HUES64 (cell line): Measurements from ENCODE around the gene SYNE2.

Experiments
- H3K27ac ChIP-seq: 2 replicates; pipeline ENCODE4 v1.7.0; 2013; ENCODE audit warnings: low read depth, low read length, inconsistent platforms
- H3K27me3 ChIP-seq: 2 replicates; pipeline ENCODE4 v1.6.1; 2013; ENCODE audit warnings: mild to moderate bottlenecking, low read length; ENCODE audit not compliant: insufficient read depth
- H3K36me3 ChIP-seq: 2 replicates; pipeline ENCODE4 v1.6.1; 2013; ENCODE audit warnings: mild to moderate bottlenecking, low read length; ENCODE audit not compliant: insufficient read depth
- H3K4me1 ChIP-seq: 2 replicates; pipeline ENCODE4 v1.6.1; 2013; ENCODE audit warnings: mild to moderate bottlenecking, low read length, moderate library complexity; ENCODE audit not compliant: insufficient read depth
- H3K4me3 ChIP-seq: 2 replicates; pipeline ENCODE4 v1.5.1; 2013; ENCODE audit warnings: mild to moderate bottlenecking, low read length, moderate library complexity
- H3K9ac ChIP-seq: 2 replicates; pipeline ENCODE4 v1.6.1; 2013; ENCODE audit warnings: mild to moderate bottlenecking, low read depth, low read length
- H3K9me3 ChIP-seq: 2 replicates; pipeline ENCODE4 v1.6.1; 2013; ENCODE audit warnings: low read depth, low read length; ENCODE audit not compliant: insufficient read depth
- whole genome bisulfite sequencing: fragments of 150-250, 120-280 bp; methylation state at CpG from one replicate; pipeline ENCODE4 v1.1.7; 2013; ENCODE audit warnings: missing lambda C conversion rate; 5-methylcytosine and 5-hydroxymethylcytosine counted together

The SYNE2 gene

GRCh38 chr14:63897721-63898163 is 44.9 kb downstream of the SYNE2 start:
- 96% methylated on average over 4 of the region's 4 CpGs for WGBS
- no peak overlapping the region for H3K27ac ChIP-seq
- no peak overlapping the region for H3K4me3 ChIP-seq
- peaks cover 13% of the 10 kb centered on the region for H3K4me1 ChIP-seq
- H3K9ac ChIP-seq: no peak overlapping the region
- no peaks in the 10 kb centered on the region for H3K9me3 ChIP-seq
- no peaks in the 10 kb centered on the region for H3K36me3 ChIP-seq
- no peaks in the 10 kb centered on the region for H3K27me3 ChIP-seq

DNA sequence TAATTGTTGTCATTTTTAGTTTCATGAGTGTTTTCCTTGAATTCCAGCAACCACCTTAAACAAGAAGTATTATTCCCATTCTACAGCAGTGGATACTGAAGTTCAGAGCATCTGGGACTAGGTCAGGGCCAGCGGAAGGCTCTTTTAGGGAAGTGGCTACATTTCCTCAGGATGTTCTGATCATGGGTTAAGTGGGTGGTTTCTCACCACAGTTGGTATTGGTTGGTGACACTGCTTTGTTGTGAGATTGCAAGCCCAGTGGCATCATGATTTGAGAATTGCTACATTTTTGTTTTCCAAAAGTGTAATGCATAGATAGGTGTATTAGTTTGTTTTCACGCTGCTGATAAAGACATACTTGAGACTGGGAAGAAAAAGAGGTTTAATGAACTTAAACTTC is 47.1 kb downstream of the SYNE2 start:
- Histone ChIP-seq H3K4me3 (no peak overlapping the region), H3K9ac (no peak overlapping the region), H3K36me3 (no peaks in the 10 kb centered on the region), H3K27ac (no peak overlapping the region), H3K9me3 (no peaks in the 10 kb centered on the region), H3K4me1 (peaks cover 7% of the 10 kb centered on the region), H3K27me3 (no peaks in the 10 kb centered on the region)
- WGBS: 95% methylated on average over 2 of the region's 2 CpGs

DNA sequence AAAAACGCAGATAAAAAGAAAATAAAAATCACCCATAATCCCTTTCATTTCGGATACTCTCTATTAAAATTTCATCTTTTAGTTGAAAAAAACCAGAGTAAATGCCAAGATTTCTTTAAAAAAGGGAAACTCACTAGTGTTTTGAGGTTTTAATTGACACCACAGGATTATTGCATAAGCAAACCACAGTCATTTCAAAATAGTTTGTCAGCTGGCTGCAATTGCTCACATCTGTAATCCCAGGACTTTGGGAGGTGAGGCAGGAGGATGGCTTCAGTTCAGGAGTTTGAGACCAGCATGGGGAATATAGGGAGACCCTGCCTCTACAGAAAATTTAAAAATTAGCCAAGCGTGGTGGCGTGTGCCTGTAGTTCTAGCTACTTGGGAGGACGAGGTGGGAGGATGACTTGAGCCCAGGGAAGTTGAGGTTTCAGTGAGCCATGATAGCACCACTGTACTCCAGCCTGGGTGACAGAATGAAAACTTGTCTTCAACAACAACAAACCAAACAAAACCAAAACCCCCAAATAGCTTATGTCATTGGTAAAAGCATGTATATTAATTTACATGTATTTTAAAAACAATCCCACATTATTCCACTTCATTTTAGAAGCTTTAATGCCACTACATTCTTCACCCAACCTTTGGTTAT is 48.8 kb downstream of the SYNE2 start:
- Histone ChIP-seq H3K4me1 (peaks cover 7% of the 10 kb centered on the region), H3K4me3 (no peak overlapping the region), H3K9me3 (no peaks in the 10 kb centered on the region), H3K36me3 (no peaks in the 10 kb centered on the region), H3K9ac (no peak overlapping the region), H3K27me3 (no peaks in the 10 kb centered on the region), H3K27ac (no peak overlapping the region)
- 95% methylated on average over 5 of the region's 5 CpGs for WGBS

GRCh38 chr14:63902375-63902976 is 49.7 kb downstream of the SYNE2 start:
- H3K9ac ChIP-seq: no peak overlapping the region
- WGBS: 94% methylated on average over 6 of the region's 7 CpGs
- H3K4me1 ChIP-seq: peaks cover 15% of the 10 kb centered on the region
- no peaks in the 10 kb centered on the region for H3K27me3 ChIP-seq
- no peaks in the 10 kb centered on the region for H3K9me3 ChIP-seq
- no peak overlapping the region for H3K4me3 ChIP-seq
- H3K27ac ChIP-seq: no peak overlapping the region
- no peaks in the 10 kb centered on the region for H3K36me3 ChIP-seq

- no peaks in the 10 kb centered on the region for H3K9me3 ChIP-seq
- H3K4me3 ChIP-seq: no peak overlapping the region
- H3K27me3 ChIP-seq: no peaks in the 10 kb centered on the region
- 94% methylated on average over 2 of the region's 2 CpGs for WGBS
- peaks cover 26% of the 10 kb centered on the region for H3K4me1 ChIP-seq
- H3K27ac ChIP-seq: no peak overlapping the region
- no peak overlapping the region for H3K9ac ChIP-seq
- peaks cover 1% of the 10 kb centered on the region for H3K36me3 ChIP-seq
Measured at GRCh38 chr14:63904724-63905123, 51.9 kb downstream of the SYNE2 start.

DNA sequence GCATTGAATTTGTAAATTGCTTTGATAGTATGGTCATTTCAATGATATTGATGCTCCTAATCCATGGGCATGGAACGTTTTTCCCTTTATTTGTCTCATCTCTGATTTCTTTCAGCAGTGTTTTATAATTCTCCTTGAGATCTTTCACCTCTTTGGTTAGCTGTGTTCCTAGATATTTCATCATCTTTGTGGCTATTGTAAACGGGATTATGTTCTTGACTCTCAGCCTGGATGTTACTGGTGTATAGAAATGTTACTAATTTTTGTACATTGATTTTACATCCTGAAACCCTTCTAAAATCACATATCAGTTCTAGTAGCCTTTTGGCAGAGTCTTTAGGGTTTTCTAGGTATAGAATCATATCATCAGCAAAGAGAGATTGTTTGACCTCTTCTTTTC is 52.6 kb downstream of the SYNE2 start:
- H3K27ac ChIP-seq: no peak overlapping the region
- no peak overlapping the region for H3K9ac ChIP-seq
- no peak overlapping the region for H3K4me3 ChIP-seq
- no peaks in the 10 kb centered on the region for H3K9me3 ChIP-seq
- 83% methylated on average over 2 of the region's 2 CpGs for whole genome bisulfite sequencing
- no peaks in the 10 kb centered on the region for H3K27me3 ChIP-seq
- H3K4me1 ChIP-seq: peaks cover 26% of the 10 kb centered on the region
- peaks cover 7% of the 10 kb centered on the region for H3K36me3 ChIP-seq

DNA sequence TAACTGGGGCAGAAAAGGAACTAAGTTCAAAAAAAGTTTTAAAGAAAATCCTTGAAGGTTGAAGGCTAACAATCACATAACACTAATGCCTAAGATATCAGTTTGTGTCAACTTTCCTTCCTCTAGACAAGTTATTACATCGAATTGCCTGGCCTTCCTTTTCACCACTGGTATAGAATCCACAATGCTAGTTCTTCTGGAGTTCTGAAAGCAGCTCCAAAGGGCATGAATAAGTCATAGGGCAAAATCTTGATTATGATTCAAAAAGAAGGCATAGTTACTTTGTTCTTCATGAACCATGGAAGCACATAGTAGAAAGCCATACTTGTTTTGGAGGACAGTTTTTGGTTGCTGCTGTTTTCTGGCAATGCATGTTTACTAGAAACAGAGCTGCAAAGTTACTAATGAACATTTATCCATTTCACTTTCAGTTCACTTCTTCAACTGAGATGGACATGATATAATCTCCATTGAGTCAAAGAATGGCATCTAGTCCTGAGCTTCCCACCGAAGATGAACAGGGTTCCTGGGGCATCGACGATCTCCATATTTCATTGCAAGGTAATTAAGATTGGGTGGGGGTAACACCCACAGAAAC is 56.0 kb downstream of the SYNE2 start:
- Histone ChIP-seq H3K9me3 (no peaks in the 10 kb centered on the region), H3K4me3 (no peak overlapping the region), H3K27ac (no peak overlapping the region), H3K27me3 (no peaks in the 10 kb centered on the region), H3K4me1 (peaks cover 32% of the 10 kb centered on the region), H3K9ac (no peak overlapping the region), H3K36me3 (peaks cover 7% of the 10 kb centered on the region)
- 96% methylated on average over 4 of the region's 4 CpGs for WGBS

DNA sequence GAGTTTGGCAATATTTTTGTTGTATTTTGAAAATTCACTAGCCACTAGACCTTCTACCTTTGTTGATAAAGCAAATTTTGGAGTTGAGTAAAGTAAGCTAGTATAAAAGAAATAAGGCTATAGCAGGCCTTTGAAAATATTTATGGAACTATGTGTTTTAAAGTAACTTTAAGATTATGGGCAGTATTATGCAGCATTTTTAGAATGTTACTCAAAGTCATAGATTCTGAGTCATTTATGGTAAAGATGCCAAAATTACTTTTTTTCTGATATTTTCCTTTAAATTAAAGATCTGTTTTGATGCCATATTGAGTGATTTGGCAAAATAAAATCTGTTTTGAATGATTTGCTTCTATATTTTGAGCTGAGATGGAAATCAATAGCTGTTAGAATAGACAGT is 57.2 kb downstream of the SYNE2 start:
- no peak overlapping the region for H3K27ac ChIP-seq
- H3K4me1 ChIP-seq: peaks cover 25% of the 10 kb centered on the region
- no peaks in the 10 kb centered on the region for H3K9me3 ChIP-seq
- no peak overlapping the region for H3K4me3 ChIP-seq
- H3K9ac ChIP-seq: no peak overlapping the region
- peaks cover 7% of the 10 kb centered on the region for H3K36me3 ChIP-seq
- H3K27me3 ChIP-seq: no peaks in the 10 kb centered on the region

DNA sequence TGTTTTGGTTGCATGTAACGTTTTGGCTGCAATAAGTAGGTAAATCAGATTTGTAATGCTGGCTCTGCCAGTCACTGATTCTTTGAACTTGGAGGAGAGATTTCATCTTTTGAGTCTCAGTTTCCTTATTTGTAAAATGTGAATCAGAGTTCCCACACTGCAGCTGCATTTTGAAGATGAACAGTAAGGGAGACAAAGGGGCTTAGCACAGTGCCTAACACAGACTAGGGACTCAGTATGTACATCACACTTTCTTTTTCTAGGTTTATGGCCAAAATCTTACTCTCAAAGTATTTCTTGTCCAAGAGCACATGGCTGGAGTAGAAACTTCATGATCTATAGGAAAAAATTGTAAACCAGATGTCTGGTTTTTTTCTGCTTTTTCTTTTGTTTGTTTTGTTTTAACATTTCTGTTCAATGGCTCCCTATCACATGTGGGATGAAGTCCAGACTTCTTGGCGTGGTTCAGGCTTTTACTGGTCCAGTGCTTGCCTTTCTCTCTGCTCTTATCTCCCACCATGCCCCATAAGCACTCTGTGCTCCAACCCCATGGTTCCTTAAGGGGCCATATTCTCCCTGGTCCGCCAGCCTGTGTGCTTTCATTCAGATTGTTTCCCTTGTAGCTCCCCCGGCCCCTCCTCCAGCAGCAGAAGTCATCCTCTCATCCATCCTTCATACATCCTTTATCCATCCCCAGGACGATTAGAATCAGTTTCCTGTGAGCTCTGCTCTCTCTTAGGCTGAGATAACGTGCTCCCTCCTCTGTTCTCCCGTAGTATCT is 58.0 kb downstream of the SYNE2 start:
- peaks cover 25% of the 10 kb centered on the region for H3K4me1 ChIP-seq
- H3K27me3 ChIP-seq: no peaks in the 10 kb centered on the region
- no peak overlapping the region for H3K4me3 ChIP-seq
- no peaks in the 10 kb centered on the region for H3K9me3 ChIP-seq
- 92% methylated on average over 6 of the region's 7 CpGs for WGBS
- H3K36me3 ChIP-seq: peaks cover 7% of the 10 kb centered on the region
- H3K9ac ChIP-seq: no peak overlapping the region
- H3K27ac ChIP-seq: no peak overlapping the region

GRCh38 chr14:63911404-63911803 is 58.6 kb downstream of the SYNE2 start:
- Histone ChIP-seq H3K27ac (no peak overlapping the region), H3K27me3 (no peaks in the 10 kb centered on the region), H3K36me3 (peaks cover 7% of the 10 kb centered on the region), H3K4me3 (no peak overlapping the region), H3K4me1 (peaks cover 25% of the 10 kb centered on the region), H3K9ac (no peak overlapping the region), H3K9me3 (no peaks in the 10 kb centered on the region)
- 87% methylated on average over 1 of the region's 1 CpG for WGBS

GRCh38 chr14:63912286-63912685 is 59.5 kb downstream of the SYNE2 start:
- Histone ChIP-seq H3K36me3 (peaks cover 7% of the 10 kb centered on the region), H3K9ac (no peak overlapping the region), H3K27me3 (no peaks in the 10 kb centered on the region), H3K9me3 (no peaks in the 10 kb centered on the region), H3K27ac (no peak overlapping the region), H3K4me3 (no peak overlapping the region), H3K4me1 (peaks cover 18% of the 10 kb centered on the region)
- WGBS: 96% methylated on average over 1 of the region's 1 CpG
